ENCODE results near the gene SARNP. TPM values are rescaled to one million over a fixed set of nuclear protein-coding genes. Genes with fewer than 3 reads are reported as not detected.

Gene SARNP
- polyA plus RNA-seq, 2 of the 4 experiments (the other 2 are of a cell fraction) = 123 to 198 TPM

GRCh38 chr12:55812088-55812487 lies 5.4 kb downstream of the SARNP start:
- no peak for DNase-seq (ENCODE audit: low read depth in 1 of 2, low spot score in 1 of 2)
- ChIA-PET CTCF (interaction anchor here (0.6 to 4.9 kb wide), 8 partner anchors 8 to 341 kb away, joined by 3 to 25 read pairs (median 4); partner anchors contain the start of gene MYL6B), POLR2A (no interaction called here)
- Histone ChIP-seq H3K9me3 (no peaks in the 10 kb centered on the region), H3K4me3 (no peak overlapping the region), H3K4me2 (no peak overlapping the region), H3K27ac (no peak overlapping the region), H3K4me1 (peaks cover 9% of the 10 kb centered on the region; the same call in 2 of the 3 replicates)
- no peak for TF ChIP-seq HOXA7 (CRISPR knock-in tag; IDR thresholded peaks at IDR 0.05)
- TF ChIP-seq MYC (IDR thresholded peaks at IDR 0.05; ENCODE audit: borderline replicate concordance, low read length) = no peak
- TF ChIP-seq RARB (CRISPR knock-in tag; IDR thresholded peaks at IDR 0.05) = no peak
- no peak for TF ChIP-seq ZSCAN20 (CRISPR knock-in tag; IDR thresholded peaks at IDR 0.05)
- TF ChIP-seq CBX8 (IDR thresholded peaks at IDR 0.05) = no peak
- FAIRE-seq = no peak
- no peak for ATAC-seq
- 75% methylated on average over 1 of the region's 1 CpG for WGBS (ENCODE audit: missing lambda C conversion rate)

GRCh38 chr12:55809274-55809673 lies 8.2 kb downstream of the SARNP start:
- CTCF ChIA-PET = interaction anchor here (0.9 to 7.4 kb wide), 5 partner anchors 9 to 71 kb away, joined by 3 to 35 read pairs (median 11); partner anchors contain the start of genes ORMDL2 and SARNP
- Histone ChIP-seq H3K9me3 (no peaks in the 10 kb centered on the region), H3K27ac (no peak overlapping the region), H3K4me2 (no peak overlapping the region), H3K4me1 (no peaks in the 10 kb centered on the region; the same call in 2 of the 3 replicates), H3K4me3 (no peak overlapping the region)
- no peak for FAIRE-seq
- DNase-seq (ENCODE audit: low read depth in 1 of 2, low spot score in 1 of 2) = no peak
- POLR2A ChIA-PET = interaction anchor here (1.6 kb wide), 1 partner anchor 8 kb away, joined by 8 read pairs; the partner anchor contains the start of genes ORMDL2 and SARNP
- TF ChIP-seq SMC3 (IDR thresholded peaks at IDR 0.05) (no peak), NR3C1 (IDR thresholded peaks at IDR 0.05) (no peak), EHMT2 (IDR thresholded peaks at IDR 0.05; ENCODE audit: low read depth) (no peak), CHD4 (IDR thresholded peaks at IDR 0.05; ENCODE audit: borderline replicate concordance) (no peak), E2F6 (IDR thresholded peaks at IDR 0.05; ENCODE audit: borderline replicate concordance, low read depth) (no peak), TFCP2L1 (CRISPR knock-in tag; IDR thresholded peaks at IDR 0.05) (no peak), ATOH8 (CRISPR knock-in tag; IDR thresholded peaks at IDR 0.05; ENCODE audit: low read depth) (no peak), TP53 (CRISPR knock-in tag; IDR thresholded peaks at IDR 0.05) (no peak), REST (IDR thresholded peaks at IDR 0.05) (no peak), PHF8 (IDR thresholded peaks at IDR 0.05; ENCODE audit: borderline replicate concordance, low read depth) (no peak), JUN (IDR thresholded peaks at IDR 0.05) (no peak), RAD21 (conservative IDR thresholded peaks at IDR 0.05 in 1 of 2, IDR thresholded peaks at IDR 0.05 in 1 of 2) (no peak), PBX3 (IDR thresholded peaks at IDR 0.05) (no peak), SREBF2 (IDR thresholded peaks at IDR 0.05) (no peak)
- ATAC-seq = no peak
- WGBS (ENCODE audit: missing lambda C conversion rate) = 91% methylated on average over 5 of the region's 5 CpGs
